SW480 (cell line): ENCODE measurements around the gene ZNF783.
"Not testable (repeated sequence)": the region's sequence is repeated elsewhere in the genome, so short reads cannot be mapped to it uniquely, and the experiment has no call there.

Source experiments
- DNase-seq: peaks from one replicate; pipeline ENCODE4 v3.0.0-alpha.2; 2016; ENCODE audit warnings: low spot score

Gene ZNF783

DNA sequence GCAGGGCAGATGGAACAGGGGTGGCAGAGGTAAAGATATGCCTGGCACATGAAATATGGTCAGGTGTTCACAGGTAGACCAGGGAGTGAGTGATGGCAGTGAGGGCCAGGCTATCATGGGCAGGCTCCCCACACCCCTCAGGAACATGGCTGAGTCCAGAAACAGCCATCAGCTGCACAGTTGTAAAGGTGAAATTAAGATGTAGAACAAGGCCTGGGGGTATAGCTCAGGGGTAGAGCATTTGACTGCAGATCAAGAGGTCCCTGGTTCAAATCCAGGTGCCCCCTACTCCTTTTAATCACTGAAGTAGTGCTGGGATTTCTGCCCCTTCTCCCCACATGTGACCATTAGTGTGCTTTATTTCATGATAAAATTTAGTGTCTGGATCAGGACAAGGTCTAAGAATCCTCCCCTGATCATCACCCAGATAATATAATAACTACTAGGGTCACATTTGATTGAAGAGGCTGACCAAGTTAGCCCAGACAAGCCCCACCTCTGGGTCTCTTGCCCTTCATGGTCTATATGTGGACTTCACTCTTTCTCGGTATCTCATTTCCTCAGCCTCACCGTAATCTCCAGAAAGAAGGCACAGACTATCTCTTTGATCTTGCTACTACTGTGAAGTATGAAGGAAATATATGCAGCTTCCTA is 69.0 kb downstream of the ZNF783 start:
- DNase-seq: peak; percentile 5

DNA sequence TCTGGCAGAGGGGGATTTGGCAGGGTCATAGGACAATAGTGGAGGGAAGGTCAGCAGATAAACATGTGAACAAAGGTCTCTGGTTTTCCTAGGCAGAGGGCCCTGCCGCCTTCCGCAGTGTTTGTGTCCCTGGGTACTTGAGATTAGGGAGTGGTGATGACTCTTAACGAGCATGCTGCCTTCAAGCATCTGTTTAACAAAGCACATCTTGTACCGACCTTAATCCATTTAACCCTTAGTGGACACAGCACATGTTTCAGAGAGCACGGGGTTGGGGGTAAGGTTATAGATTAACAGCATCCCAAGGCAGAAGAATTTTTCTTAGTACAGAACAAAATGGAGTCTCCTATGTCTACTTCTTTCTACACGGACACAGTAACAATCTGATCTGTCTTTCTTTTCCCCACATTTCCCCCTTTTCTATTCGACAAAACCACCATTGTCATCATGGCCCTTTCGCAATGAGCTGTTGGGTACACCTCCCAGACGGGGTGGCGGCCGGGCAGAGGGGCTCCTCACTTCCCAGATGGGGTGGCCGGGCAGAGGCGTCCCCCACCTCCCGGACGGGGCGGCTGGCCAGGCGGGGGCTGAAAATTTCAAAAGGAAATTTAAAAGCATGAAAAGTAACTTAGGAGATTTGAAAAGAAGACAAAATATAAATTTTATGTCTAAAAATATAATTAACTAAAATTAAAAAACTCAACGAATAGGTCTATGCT is 70.8 kb downstream of the ZNF783 start:
- not testable (repeated sequence) for DNase-seq

- no peak for DNase-seq
Measured at GRCh38 chr7:149333321-149333717, 71.3 kb downstream of the ZNF783 start.

DNA sequence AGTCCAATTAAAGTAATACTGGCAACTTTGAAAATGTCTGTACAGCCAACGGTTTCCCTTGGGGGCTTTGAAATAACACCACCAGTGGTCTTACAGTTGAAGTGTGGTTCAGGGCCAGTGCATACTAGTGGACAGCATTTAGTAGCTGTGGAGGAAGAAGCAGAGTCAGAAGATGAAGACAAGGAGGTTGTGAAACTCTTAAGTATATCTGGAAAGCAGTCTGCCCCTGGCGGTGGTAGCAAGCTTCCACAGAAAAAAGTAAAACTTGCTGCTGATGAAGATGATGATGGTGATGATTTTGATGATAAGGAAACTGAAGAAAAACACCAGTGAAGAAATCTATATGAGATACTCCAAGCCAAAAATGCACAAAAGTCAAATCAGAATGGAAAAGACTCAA is 72.2 kb downstream of the ZNF783 start:
- DNase-seq: no peak
